GM23248 (cell line): ENCODE measurements around the gene ITPKB. TPM values are rescaled to one million over a fixed set of nuclear protein-coding genes. Genes with fewer than 3 reads are reported as not detected.
A peak's percentile ranks its signal among the peaks of the same experiment; 100 is the strongest.

Source experiments
- DNase-seq: peaks from one replicate; pipeline ENCODE4 v3.0.0-alpha.2; 2015
- H2AFZ ChIP-seq: fragments of 200-600 bp; sonication (generic); 2 replicates; pipeline ENCODE4 v1.6.1; 2016; ENCODE audit warnings: antibody characterized with exemption
- H3F3A ChIP-seq: fragments of 200-600 bp; sonication (generic); 2 replicates; pipeline ENCODE4 v1.6.1; 2016; ENCODE audit warnings: mild to moderate bottlenecking, antibody characterized with exemption, mixed run types; ENCODE audit not compliant: insufficient read depth
- H3K27ac ChIP-seq: fragments of 200-600 bp; sonication (generic); 2 replicates; pipeline ENCODE4 v1.5.1; 2016; ENCODE audit warnings: mild to moderate bottlenecking
- H3K27me3 ChIP-seq: fragments of 200-600 bp; sonication (generic); replicated peaks from 2 replicates; pipeline ENCODE4 v1.6.1; 2016; ENCODE audit warnings: mild to moderate bottlenecking; ENCODE audit not compliant: insufficient read depth
- H3K36me3 ChIP-seq: fragments of 200-600 bp; sonication (generic); 2 replicates; pipeline ENCODE4 v1.6.1; 2016; ENCODE audit warnings: low read depth, mild to moderate bottlenecking
- H3K4me1 ChIP-seq: fragments of 200-600 bp; sonication (generic); 2 replicates; pipeline ENCODE4 v1.6.1; 2016; ENCODE audit warnings: mild to moderate bottlenecking; ENCODE audit not compliant: insufficient read depth
- H3K4me2 ChIP-seq: fragments of 200-600 bp; sonication (generic); one replicate; pipeline ENCODE4 v1.6.1; 2016; ENCODE audit warnings: mild to moderate bottlenecking; ENCODE audit not compliant: unreplicated experiment
- H3K4me3 ChIP-seq: fragments of 200-600 bp; sonication (generic); 2 replicates; pipeline ENCODE4 v1.5.1; 2016; ENCODE audit warnings: mild to moderate bottlenecking
- H3K79me2 ChIP-seq: fragments of 200-600 bp; sonication (generic); 2 replicates; pipeline ENCODE4 v1.6.1; 2016; ENCODE audit warnings: mild to moderate bottlenecking; ENCODE audit not compliant: insufficient read depth
- H3K9ac ChIP-seq: fragments of 200-600 bp; sonication (generic); 2 replicates; pipeline ENCODE4 v1.6.1; 2016; ENCODE audit warnings: mild to moderate bottlenecking
- H3K9me2 ChIP-seq: fragments of 200-600 bp; sonication (generic); 2 replicates; pipeline ENCODE4 v1.6.1; 2016; ENCODE audit warnings: mixed run types, mild to moderate bottlenecking, moderate library complexity; ENCODE audit not compliant: insufficient read depth
- H3K9me3 ChIP-seq: fragments of 200-600 bp; sonication (generic); one replicate; pipeline ENCODE4 v1.6.1; 2017; ENCODE audit warnings: low read depth
- H4K20me1 ChIP-seq: fragments of 200-600 bp; sonication (generic); 2 replicates; pipeline ENCODE4 v1.6.0; 2016; ENCODE audit not compliant: insufficient read depth
- EZH2 ChIP-seq: fragments of 200-600 bp; sonication (generic); IDR thresholded peaks from 2 replicates; pipeline ENCODE4 v1.6.1; 2018; ENCODE audit warnings: antibody characterized with exemption, mild to moderate bottlenecking; ENCODE audit not compliant: insufficient read depth, poor library complexity, severe bottlenecking
- EZH2phosphoT487 ChIP-seq: fragments of 200-600 bp; sonication (generic); IDR thresholded peaks from 2 replicates; pipeline ENCODE4 v1.6.1; 2018; ENCODE audit warnings: antibody characterized with exemption, moderate library complexity, mild to moderate bottlenecking, low read depth; ENCODE audit not compliant: insufficient read depth
- WGBS, 2 experiments: methylation state at CpG; one replicate each; pipeline ENCODE4 v1.1.6; 2015 to 2017; ENCODE audit warnings: low lambda C conversion rate in 2 of 2, low coverage in 1 of 2; ENCODE audit errors: missing lambda C conversion rate in 2 of 2; 5-methylcytosine and 5-hydroxymethylcytosine counted together
- in situ Hi-C: fragments of 300-500 bp; cut with MboI; formaldehyde crosslinking; loops from 2 replicates; pipeline ENCODE4 v1.15.0; 2020
- polyA plus RNA-seq: library from polyadenylated mRNA; unstranded; fragments of >200 nt; fragmentation: Nextera tagmentation; extraction: Ambion mirVana; gene quantifications from 2 replicates; pipeline ENCODE4 v1.2.1, GENCODE V29; 2016
- total RNA-seq: library from RNA; depleted of rRNA; stranded (reverse); fragments of >200 nt; shearing (Covaris generic); gene quantifications from 2 replicates; pipeline ENCODE4 v1.2.3, GENCODE V29; 2014

The ITPKB gene
- total and polyA plus RNA-seq, 2 experiments from 2014 or later: 0.26 to 0.86 TPM

DNA sequence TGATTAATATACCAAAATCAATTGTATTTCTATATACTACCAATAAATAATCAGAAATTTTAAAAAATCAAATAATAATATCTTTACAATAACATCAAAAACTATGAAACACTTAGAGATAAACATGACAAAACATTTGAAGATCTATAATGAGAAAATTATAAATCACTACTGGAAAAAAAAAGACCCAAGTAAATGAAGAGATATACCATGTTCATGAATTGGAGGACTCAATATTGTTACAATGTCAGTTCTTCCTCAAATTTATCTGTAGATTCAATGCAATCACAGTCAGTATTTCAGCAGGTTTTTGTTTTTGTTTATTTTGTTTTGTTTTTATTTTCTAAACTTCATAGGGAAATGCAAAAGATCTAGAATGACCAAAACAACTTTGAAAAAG, 4.2 kb upstream of the ITPKB start:
- Histone ChIP-seq H3K4me1 (peaks cover 3% of the 10 kb centered on the region; the same call in 1 of the 2 replicates), H3K4me2 (no peak overlapping the region), H3K27me3 (no peaks in the 10 kb centered on the region; the same call in 1 of the 2 replicates), H3K9me3 (no peaks in the 10 kb centered on the region), H3K27ac (no peak overlapping the region), H3K9ac (no peak overlapping the region), H3F3A (peaks cover 11% of the 10 kb centered on the region; the same call in 1 of the 2 replicates), H3K36me3 (no peaks in the 10 kb centered on the region), H2AFZ (no peak overlapping the region), H3K4me3 (no peak overlapping the region), H4K20me1 (no peaks in the 10 kb centered on the region), H3K9me2 (no peaks in the 10 kb centered on the region), H3K79me2 (no peaks in the 10 kb centered on the region)
- DNase-seq: no peak
- in situ Hi-C loops: no loop called here
- TF ChIP-seq EZH2 (no peak), EZH2phosphoT487 (no peak)

GRCh38 chr1:226741009-226741408, 1.9 kb upstream of the ITPKB start:
- DNase-seq: no peak
- 64 to 70% methylated on average over 3 of the region's 3 CpGs for WGBS, 2 experiments
- Histone ChIP-seq H3K4me2 (no peak overlapping the region), H3F3A (peaks cover 11% of the 10 kb centered on the region; the same call in 1 of the 2 replicates), H3K9ac (no peak overlapping the region), H4K20me1 (no peaks in the 10 kb centered on the region), H3K36me3 (no peaks in the 10 kb centered on the region), H3K9me3 (no peaks in the 10 kb centered on the region), H3K27ac (no peak overlapping the region), H3K9me2 (no peaks in the 10 kb centered on the region), H3K27me3 (no peaks in the 10 kb centered on the region), H3K4me1 (peaks cover 3% of the 10 kb centered on the region; the same call in 1 of the 2 replicates), H2AFZ (no peak overlapping the region), H3K4me3 (no peak overlapping the region), H3K79me2 (no peaks in the 10 kb centered on the region)
- in situ Hi-C loops: no loop called here
- no peak for TF ChIP-seq EZH2phosphoT487
- no peak for TF ChIP-seq EZH2

GRCh38 chr1:226739696-226740065, 599 bp upstream of the ITPKB start:
- Histone ChIP-seq H4K20me1 (no peaks in the 10 kb centered on the region), H3K36me3 (no peaks in the 10 kb centered on the region), H3K9me3 (no peaks in the 10 kb centered on the region), H3K79me2 (no peaks in the 10 kb centered on the region), H3K27ac (no peak overlapping the region), H3K4me1 (peaks cover 3% of the 10 kb centered on the region; the same call in 1 of the 2 replicates), H3K27me3 (no peaks in the 10 kb centered on the region), H2AFZ (peak overlapping the region; percentile 97), H3K4me3 (peak overlapping the region; percentile 81), H3F3A (peaks cover 16% of the 10 kb centered on the region; the same call in 1 of the 2 replicates), H3K9ac (peak overlapping the region; percentile 62), H3K4me2 (peak overlapping the region; percentile 94), H3K9me2 (no peaks in the 10 kb centered on the region)
- in situ Hi-C loops: no loop called here
- TF ChIP-seq EZH2 (no peak), EZH2phosphoT487 (no peak)
- WGBS, 2 experiments: 50 to 58% methylated on average over 3 of the region's 3 CpGs
- DNase-seq: no peak

DNA sequence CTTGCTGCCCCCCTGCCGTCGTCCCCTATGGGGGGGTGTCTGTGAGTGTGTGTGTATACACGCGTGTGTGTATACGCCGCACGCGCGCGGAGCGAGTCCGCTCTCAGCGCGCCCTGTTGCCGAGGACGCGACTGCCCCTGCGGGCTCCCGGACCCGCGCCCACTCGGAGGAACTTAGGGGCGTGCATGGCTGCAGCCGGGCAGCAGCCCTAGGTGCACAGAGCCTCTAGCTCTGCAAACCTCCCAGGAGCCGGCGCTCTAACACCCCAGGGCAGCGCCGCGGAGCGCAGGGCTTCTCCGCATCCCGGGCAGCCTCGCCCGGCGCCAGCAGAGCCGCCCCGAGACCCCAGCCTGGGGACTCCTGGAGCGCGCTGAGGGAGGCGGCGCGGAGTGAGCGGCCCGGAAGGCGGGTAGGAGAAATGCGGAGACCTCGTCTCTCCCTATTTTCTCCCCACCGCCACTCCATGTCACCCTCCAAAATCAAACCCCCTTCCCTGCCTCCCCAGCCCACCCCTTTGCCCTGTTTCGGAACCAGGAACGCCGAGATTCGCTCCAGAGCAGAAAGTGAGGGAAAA, 574 bp downstream of the ITPKB start:
- peak overlapping the region; percentile 94 for H3K4me2 ChIP-seq
- H3K9ac ChIP-seq: peak overlapping the region; percentile 62
- peak overlapping the region; percentile 97 for H2AFZ ChIP-seq
- no peaks in the 10 kb centered on the region for H3K79me2 ChIP-seq
- WGBS, 2 experiments: 0 to 3% methylated on average over 37 to 44 of the region's 52 CpGs
- H3K4me1 ChIP-seq: peaks cover 3% of the 10 kb centered on the region; the same call in 1 of the 2 replicates
- peak overlapping the region; percentile 81 for H3K4me3 ChIP-seq
- H3K9me3 ChIP-seq: no peaks in the 10 kb centered on the region
- H3K27ac ChIP-seq: no peak overlapping the region
- no peaks in the 10 kb centered on the region for H3K36me3 ChIP-seq
- peaks cover 21% of the 10 kb centered on the region; the same call in 1 of the 2 replicates for H3F3A ChIP-seq
- H4K20me1 ChIP-seq: no peaks in the 10 kb centered on the region
- no peaks in the 10 kb centered on the region for H3K9me2 ChIP-seq
- peak; percentile 65 for DNase-seq
- in situ Hi-C loops: no loop called here
- H3K27me3 ChIP-seq: no peaks in the 10 kb centered on the region
- TF ChIP-seq EZH2phosphoT487: no peak
- no peak for TF ChIP-seq EZH2
